ENCODE results near the gene ABTB1.

DNA sequence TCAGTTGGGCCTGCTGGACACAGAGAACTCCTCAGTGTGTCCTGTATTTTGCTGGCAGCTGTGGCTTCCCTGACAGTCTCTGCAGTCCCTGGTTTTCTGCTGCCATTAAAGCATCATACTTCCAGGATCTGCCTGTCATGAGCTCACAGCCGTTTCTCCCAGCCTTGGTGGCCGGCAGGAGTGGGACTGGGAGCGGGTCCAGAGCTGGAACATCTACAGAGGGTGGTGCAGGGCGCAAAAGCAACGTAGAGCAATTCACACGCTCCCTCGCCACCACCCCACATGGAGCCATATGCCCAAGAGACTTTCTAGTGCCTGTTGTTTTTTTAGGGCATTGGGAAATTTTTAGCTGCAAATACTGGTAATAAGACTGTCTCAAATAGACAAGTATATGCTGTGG is 33.6 kb downstream of the ABTB1 start:
- TF ChIP-seq, protein P1, sequence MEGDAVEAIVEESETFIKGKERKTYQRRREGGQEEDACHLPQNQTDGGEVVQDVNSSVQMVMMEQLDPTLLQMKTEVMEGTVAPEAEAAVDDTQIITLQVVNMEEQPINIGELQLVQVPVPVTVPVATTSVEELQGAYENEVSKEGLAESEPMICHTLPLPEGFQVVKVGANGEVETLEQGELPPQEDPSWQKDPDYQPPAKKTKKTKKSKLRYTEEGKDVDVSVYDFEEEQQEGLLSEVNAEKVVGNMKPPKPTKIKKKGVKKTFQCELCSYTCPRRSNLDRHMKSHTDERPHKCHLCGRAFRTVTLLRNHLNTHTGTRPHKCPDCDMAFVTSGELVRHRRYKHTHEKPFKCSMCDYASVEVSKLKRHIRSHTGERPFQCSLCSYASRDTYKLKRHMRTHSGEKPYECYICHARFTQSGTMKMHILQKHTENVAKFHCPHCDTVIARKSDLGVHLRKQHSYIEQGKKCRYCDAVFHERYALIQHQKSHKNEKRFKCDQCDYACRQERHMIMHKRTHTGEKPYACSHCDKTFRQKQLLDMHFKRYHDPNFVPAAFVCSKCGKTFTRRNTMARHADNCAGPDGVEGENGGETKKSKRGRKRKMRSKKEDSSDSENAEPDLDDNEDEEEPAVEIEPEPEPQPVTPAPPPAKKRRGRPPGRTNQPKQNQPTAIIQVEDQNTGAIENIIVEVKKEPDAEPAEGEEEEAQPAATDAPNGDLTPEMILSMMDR (IDR thresholded peaks at IDR 0.05), result no peak
- TF ChIP-seq NFYB (CRISPR knock-in tag; conservative IDR thresholded peaks at IDR 0.05; ENCODE audit: low read depth), result no peak
- no peak for TF ChIP-seq FOXJ3 (CRISPR knock-in tag; IDR thresholded peaks at IDR 0.05; ENCODE audit: borderline replicate concordance)
